Fibroblast of skin of back (primary cell): ENCODE measurements around the gene RPUSD4.

ENCODE experiments used
- DNase-seq: peaks from one replicate; pipeline ENCODE4 v3.0.0-alpha.2; 2013

Gene RPUSD4

GRCh38 chr11:126212089-126212660 lies 725 bp upstream of the RPUSD4 start:
- DNase-seq: peak; percentile 4

- peak; percentile 4 for DNase-seq
These were observed 597 bp downstream of the RPUSD4 start for GRCh38 chr11:126210871-126211235.

- no peak for DNase-seq
These were observed 3.6 kb downstream of the RPUSD4 start for GRCh38 chr11:126207896-126208295.

- DNase-seq: no peak
These were observed 6.1 kb downstream of the RPUSD4 start for GRCh38 chr11:126205359-126205758.

GRCh38 chr11:126202646-126203359 lies 8.6 kb downstream of the RPUSD4 start:
- no peak for DNase-seq

- no peak for DNase-seq
These were observed 12.8 kb downstream of the RPUSD4 start for GRCh38 chr11:126198648-126199047.

- peak; percentile 17 for DNase-seq
These were observed 14.0 kb downstream of the RPUSD4 start for GRCh38 chr11:126197277-126197939.

- DNase-seq: no peak
These were observed 16.3 kb downstream of the RPUSD4 start for GRCh38 chr11:126195119-126195518.

GRCh38 chr11:126194121-126194543 lies 17.3 kb downstream of the RPUSD4 start:
- DNase-seq: peak; percentile 44

- no peak for DNase-seq
These were observed 18.4 kb downstream of the RPUSD4 start for GRCh38 chr11:126193038-126193478.

- no peak for DNase-seq
These were observed 19.1 kb downstream of the RPUSD4 start for GRCh38 chr11:126192361-126192760.

- DNase-seq: no peak
These were observed 19.9 kb downstream of the RPUSD4 start for GRCh38 chr11:126191379-126192073.

- DNase-seq: no peak
These were observed 20.7 kb downstream of the RPUSD4 start for GRCh38 chr11:126190792-126191191.

- DNase-seq: no peak
These were observed 22.1 kb downstream of the RPUSD4 start for GRCh38 chr11:126189109-126189929.

GRCh38 chr11:126188332-126189108 lies 22.9 kb downstream of the RPUSD4 start:
- no peak for DNase-seq

GRCh38 chr11:126186708-126187529 lies 24.5 kb downstream of the RPUSD4 start:
- no peak for DNase-seq

GRCh38 chr11:126186025-126186698 lies 25.3 kb downstream of the RPUSD4 start:
- no peak for DNase-seq

GRCh38 chr11:126185259-126186024 lies 26.0 kb downstream of the RPUSD4 start:
- DNase-seq: no peak

GRCh38 chr11:126182787-126183445 lies 28.5 kb downstream of the RPUSD4 start:
- DNase-seq: no peak
